HepG2 (cell line): ENCODE measurements around the gene ACACB. TPM values are rescaled to one million over a fixed set of nuclear protein-coding genes. Genes with fewer than 3 reads are reported as not detected.

Experiments used
- ATAC-seq: fragments of 200-7000 bp; cut with Tn5 transposase; 3 replicates; pipeline ENCODE4 v1.9.1; 2020; ENCODE audit warnings: mild to moderate bottlenecking, moderate library complexity
- BruUV-seq: library from RNA; stranded (reverse); fragments of 400-500 nt; replicated peaks from 2 replicates; lab custom pipeline; 2021; lab: Mats Ljungman, UMichigan
- CTCF ChIA-PET: fragments of 300-600 bp; formaldehyde crosslinking; extraction: SDS; loops from one replicate; lab custom pipeline; 2021; ENCODE audit warnings: low total read pairs, inconsistent platforms, low intra/inter-chr PET ratio; lab: Yijun Ruan, JAX
- POLR2A ChIA-PET: fragments of 350-600 bp; sonication (Branson Sonifier 250); formaldehyde crosslinking; loops from one replicate; lab custom pipeline; 2020; ENCODE audit warnings: antibody characterized with exemption, inconsistent platforms; lab: Yijun Ruan, JAX
- DNase-seq: peaks from one replicate; pipeline ENCODE4 v3.0.0-alpha.2; 2015; ENCODE audit warnings: low spot score
- FAIRE-seq: peaks from 3 replicates; lab custom pipeline; 2011; peaks lifted over from hg19 to GRCh38; lab: Jason Lieb, UNC
- H2AFZ ChIP-seq: one replicate; pipeline ENCODE4 v1.6.1; 2011; ENCODE audit warnings: low read length, inconsistent platforms
- H3K27ac ChIP-seq: fragments of 300-600 bp; 3 replicates; pipeline ENCODE4 v1.8.0; 2011; ENCODE audit warnings: mixed run types, mild to moderate bottlenecking, mixed read lengths, low read length, inconsistent platforms; ENCODE audit not compliant: insufficient read depth; ENCODE audit errors: extremely low read length
- H3K27me3 ChIP-seq, 2 experiments: fragments of 200-600 bp in 1 of 2; 2 replicates in 1 of 2; 3 replicates in 1 of 2; pipeline versions ENCODE4 v1.6.0 to v1.8.0; 2011; ENCODE audit warnings: low read length in 2 of 2, mild to moderate bottlenecking in 2 of 2, moderate library complexity in 2 of 2, inconsistent platforms in 1 of 2; ENCODE audit not compliant: insufficient read depth in 2 of 2, control insufficient read depth in 1 of 2
- H3K36me3 ChIP-seq, 2 experiments: fragments of 200-600 bp in 1 of 2; replicated peaks in 1 of 2; 2 replicates in 1 of 2; 3 replicates in 1 of 2; pipeline versions ENCODE4 v1.5.1 to v1.8.0; 2011; ENCODE audit warnings: low read length in 2 of 2, inconsistent platforms in 1 of 2; ENCODE audit not compliant: insufficient read depth in 2 of 2, control insufficient read depth in 1 of 2
- H3K4me1 ChIP-seq: 2 replicates; pipeline ENCODE4 v1.5.1; 2012; ENCODE audit warnings: low read length, inconsistent platforms; ENCODE audit not compliant: insufficient read depth
- H3K4me2 ChIP-seq: 2 replicates; pipeline ENCODE4 v1.6.0; 2011; ENCODE audit warnings: low read depth, low read length, inconsistent platforms
- H3K4me3 ChIP-seq, 3 experiments: fragments of 200-600 bp in 1 of 3; sonication (generic), shearing (Covaris generic) in 1 of 3; replicated peaks in 1 of 3; 2 replicates each; pipeline ENCODE4 v1.5.1; 2011 to 2016; ENCODE audit warnings: low read length in 3 of 3, inconsistent platforms in 2 of 3, low read depth in 2 of 3, mild to moderate bottlenecking in 2 of 3, control low read depth in 1 of 3, mixed read lengths in 1 of 3; ENCODE audit not compliant: insufficient read depth in 1 of 3
- H3K79me2 ChIP-seq: one replicate; pipeline ENCODE4 v1.6.1; 2011; ENCODE audit warnings: low read length, inconsistent platforms; ENCODE audit not compliant: insufficient read depth
- H3K9ac ChIP-seq: 2 replicates; pipeline ENCODE4 v1.6.0; 2011; ENCODE audit warnings: mild to moderate bottlenecking, low read depth, low read length, inconsistent platforms; ENCODE audit not compliant: insufficient read depth
- H3K9me3 ChIP-seq: 2 replicates; pipeline ENCODE4 v1.5.1; 2012; ENCODE audit warnings: mild to moderate bottlenecking, low read length
- H4K20me1 ChIP-seq: 2 replicates; pipeline ENCODE4 v1.6.0; 2011; ENCODE audit warnings: inconsistent platforms, mild to moderate bottlenecking, low read length, moderate library complexity; ENCODE audit not compliant: insufficient read depth
- ARNT2 ChIP-seq: sonication (generic); formaldehyde crosslinking; IDR thresholded peaks from 2 replicates; pipeline ENCODE4 v1.8.0; 2022; ENCODE audit warnings: mild to moderate bottlenecking, low read depth, missing genetic modification reagents, moderate library complexity
- CEBPB ChIP-seq: IDR thresholded peaks from 2 replicates; pipeline ENCODE4 v1.6.1; 2011; ENCODE audit warnings: low read depth, low read length, improper control_type of control experiment, borderline replicate concordance
- CEBPG ChIP-seq: IDR thresholded peaks from 2 replicates; pipeline ENCODE4 v1.6.1; 2016
- FOXA3 ChIP-seq: IDR thresholded peaks from 2 replicates; pipeline ENCODE4 v1.6.1; 2016; ENCODE audit warnings: missing genetic modification reagents, missing compliant biosample characterization
- HNF4A ChIP-seq: sonication (generic); formaldehyde crosslinking; IDR thresholded peaks from 2 replicates; pipeline ENCODE4 v1.4.0; 2020; ENCODE audit warnings: missing genetic modification reagents
- HNF4G ChIP-seq, 2 experiments: sonication (generic) in 1 of 2; formaldehyde crosslinking in 1 of 2; IDR thresholded peaks; 2 replicates each; pipeline versions ENCODE4 v1.4.0 to v1.6.1; 2011 to 2020; ENCODE audit warnings: borderline replicate concordance in 2 of 2, low read depth in 2 of 2, mild to moderate bottlenecking in 2 of 2, low read length in 1 of 2, missing genetic modification reagents in 1 of 2, moderate library complexity in 1 of 2
- HOXA9 ChIP-seq: sonication (generic); formaldehyde crosslinking; IDR thresholded peaks from 2 replicates; pipeline ENCODE4 v1.8.1; 2022; ENCODE audit warnings: missing genetic modification reagents, mild to moderate bottlenecking, moderate library complexity, borderline replicate concordance
- LCORL ChIP-seq, 2 experiments: fragments of 450-650 bp in 1 of 2; sonication (generic) in 1 of 2; formaldehyde crosslinking in 1 of 2; IDR thresholded peaks; 2 replicates each; pipeline versions ENCODE4 v1.5.0 to v1.6.1; 2017 to 2020; ENCODE audit warnings: antibody characterized with exemption in 1 of 2, missing genetic modification reagents in 1 of 2
- NR2F1 ChIP-seq, 2 experiments: fragments of 450-650 bp in 1 of 2; formaldehyde crosslinking in 1 of 2; IDR thresholded peaks; 2 replicates each; pipeline versions ENCODE4 v1.5.0 to v1.6.1; 2016 to 2020; ENCODE audit warnings: mild to moderate bottlenecking in 1 of 2, missing compliant biosample characterization in 1 of 2, missing genetic modification reagents in 1 of 2, moderate library complexity in 1 of 2
- NR2F6 ChIP-seq, 2 experiments: IDR thresholded peaks; 2 replicates each; pipeline ENCODE4 v1.6.1; 2016; ENCODE audit warnings: antibody characterized with exemption in 1 of 2, mild to moderate bottlenecking in 1 of 2
- PHF21A ChIP-seq: sonication (generic); formaldehyde crosslinking; IDR thresholded peaks from 2 replicates; pipeline ENCODE4 v1.5.0; 2020; ENCODE audit warnings: mild to moderate bottlenecking, missing genetic modification reagents
- SP140L ChIP-seq: sonication (generic); formaldehyde crosslinking; IDR thresholded peaks from 2 replicates; pipeline ENCODE4 v1.4.0; 2020; ENCODE audit warnings: missing genetic modification reagents, borderline replicate concordance
- ZNF138 ChIP-seq: sonication (generic); formaldehyde crosslinking; IDR thresholded peaks from 2 replicates; pipeline ENCODE4 v1.5.0; 2020; ENCODE audit warnings: mild to moderate bottlenecking, low read depth, missing genetic modification reagents
- WGBS: methylation state at CpG from one replicate; pipeline ENCODE4 v1.1.6; 2017; ENCODE audit warnings: low lambda C conversion rate; 5-methylcytosine and 5-hydroxymethylcytosine counted together
- in situ Hi-C: cut with HindIII; loops from 2 replicates; pipeline ENCODE4 v1.10.0; 2017; ENCODE audit warnings: low pct_unique_long_range_greater_than_20kb; ENCODE audit not compliant: extremely low pct_ligation_motif_present
- intact Hi-C: fragments of 100-400 bp; cut with micrococcal nuclease; formaldehyde crosslinking; loops from one replicate; pipeline ENCODE4 v1.10.0; 2022; ENCODE audit not compliant: unreplicated experiment
- polyA plus RNA-seq, 8 experiments: library from polyadenylated mRNA; depleted of rRNA in 3 of 8; stranded (reverse) in 7 of 8; unstranded in 1 of 8; fragments of >200 nt; fragmentation: Illumina TruSeq in 4 of 8; extraction: Trizol in 4 of 8; gene quantifications; 2 replicates each; pipeline versions ENCODE4 v1.2.1 to v1.2.3, GENCODE V29; 2011 to 2016; ENCODE audit warnings: low read depth in 4 of 8, missing spikeins in 1 of 8, mixed read lengths in 1 of 8; ENCODE audit not compliant: insufficient read depth in 1 of 8
- total RNA-seq, 5 experiments: library from RNA; depleted of rRNA; stranded (reverse); fragments of >200 nt; fragmentation: Illumina TruSeq; extraction: Trizol; gene quantifications; 2 replicates each; pipeline ENCODE4 v1.2.3, GENCODE V29; 2016; ENCODE audit warnings: low read depth in 1 of 5
- TF ChIP-seq, protein P1 (sequence below): sonication (generic); formaldehyde crosslinking; conservative IDR thresholded peaks from 2 replicates; pipeline ENCODE4 v1.4.0; 2020; ENCODE audit warnings: mild to moderate bottlenecking, missing genetic modification reagents, moderate library complexity
- TF ChIP-seq, protein P2 (sequence below): sonication (generic); formaldehyde crosslinking; IDR thresholded peaks from 2 replicates; pipeline ENCODE4 v1.4.0; 2020; ENCODE audit warnings: missing genetic modification reagents
- TF ChIP-seq, protein P3 (sequence below): sonication (generic); formaldehyde crosslinking; IDR thresholded peaks from 2 replicates; pipeline ENCODE4 v1.5.1; 2020; ENCODE audit warnings: mild to moderate bottlenecking, moderate library complexity, missing genetic modification reagents

The ACACB gene
- total and polyA plus RNA-seq, 2 of the 13 experiments (the other 11 are each of a cell fraction or from before 2014, with no cell fraction given) = 6.2 to 8.6 TPM

DNA sequence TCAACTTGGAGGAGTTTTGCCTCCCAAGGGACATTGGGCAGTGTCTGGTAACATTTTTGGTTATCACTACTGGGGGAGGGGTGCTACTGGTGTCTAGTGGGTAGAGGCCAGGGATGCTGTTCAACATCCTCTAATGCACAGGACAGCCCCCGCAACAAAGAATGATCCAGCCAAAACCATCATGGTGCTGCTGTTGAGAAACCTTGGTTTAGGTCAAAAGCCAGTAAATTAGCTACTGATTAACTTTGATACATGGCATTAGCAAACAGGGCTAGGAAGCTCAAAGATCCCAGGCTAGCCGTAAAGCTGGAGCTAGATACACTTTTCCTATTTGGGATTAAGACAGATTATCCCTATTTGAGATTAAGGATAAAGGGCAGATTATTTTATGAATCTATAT lies 32.0 kb upstream of the ACACB start:
- FAIRE-seq (peak; percentile 87), ATAC-seq (peak; percentile 79), DNase-seq (peak; percentile 44)
- no peaks in the 10 kb centered on the region for H3K9me3 ChIP-seq
- no TSS peak for BruUV-seq
- WGBS = 0% methylated on average over 1 of the region's 2 CpGs
- ChIA-PET POLR2A (interaction anchor here (0.9 to 1.3 kb wide), 3 partner anchors 9 to 18 kb away, joined by 3 to 5 read pairs (median 4); partner anchors contain the start of gene ALKBH2), CTCF (no interaction called here)
- in situ Hi-C loops = no loop called here
- H2AFZ ChIP-seq = no peak overlapping the region
- H4K20me1 ChIP-seq = no peaks in the 10 kb centered on the region
- H3K36me3 ChIP-seq = peaks cover 9 to 51% of the 10 kb centered on the region in 2 experiments
- intact Hi-C loops = no loop called here
- H3K4me1 ChIP-seq = peaks cover 45% of the 10 kb centered on the region
- no peak overlapping the region for H3K4me3 ChIP-seq
- H3K79me2 ChIP-seq = no peaks in the 10 kb centered on the region
- no peak overlapping the region for H3K9ac ChIP-seq
- peak overlapping the region; percentile 6 for H3K27ac ChIP-seq
- H3K27me3 ChIP-seq = no peaks in the 10 kb centered on the region
- H3K4me2 ChIP-seq = peak overlapping the region; percentile 26; the same call in 1 of the 2 replicates
- TF ChIP-seq, protein P1, sequence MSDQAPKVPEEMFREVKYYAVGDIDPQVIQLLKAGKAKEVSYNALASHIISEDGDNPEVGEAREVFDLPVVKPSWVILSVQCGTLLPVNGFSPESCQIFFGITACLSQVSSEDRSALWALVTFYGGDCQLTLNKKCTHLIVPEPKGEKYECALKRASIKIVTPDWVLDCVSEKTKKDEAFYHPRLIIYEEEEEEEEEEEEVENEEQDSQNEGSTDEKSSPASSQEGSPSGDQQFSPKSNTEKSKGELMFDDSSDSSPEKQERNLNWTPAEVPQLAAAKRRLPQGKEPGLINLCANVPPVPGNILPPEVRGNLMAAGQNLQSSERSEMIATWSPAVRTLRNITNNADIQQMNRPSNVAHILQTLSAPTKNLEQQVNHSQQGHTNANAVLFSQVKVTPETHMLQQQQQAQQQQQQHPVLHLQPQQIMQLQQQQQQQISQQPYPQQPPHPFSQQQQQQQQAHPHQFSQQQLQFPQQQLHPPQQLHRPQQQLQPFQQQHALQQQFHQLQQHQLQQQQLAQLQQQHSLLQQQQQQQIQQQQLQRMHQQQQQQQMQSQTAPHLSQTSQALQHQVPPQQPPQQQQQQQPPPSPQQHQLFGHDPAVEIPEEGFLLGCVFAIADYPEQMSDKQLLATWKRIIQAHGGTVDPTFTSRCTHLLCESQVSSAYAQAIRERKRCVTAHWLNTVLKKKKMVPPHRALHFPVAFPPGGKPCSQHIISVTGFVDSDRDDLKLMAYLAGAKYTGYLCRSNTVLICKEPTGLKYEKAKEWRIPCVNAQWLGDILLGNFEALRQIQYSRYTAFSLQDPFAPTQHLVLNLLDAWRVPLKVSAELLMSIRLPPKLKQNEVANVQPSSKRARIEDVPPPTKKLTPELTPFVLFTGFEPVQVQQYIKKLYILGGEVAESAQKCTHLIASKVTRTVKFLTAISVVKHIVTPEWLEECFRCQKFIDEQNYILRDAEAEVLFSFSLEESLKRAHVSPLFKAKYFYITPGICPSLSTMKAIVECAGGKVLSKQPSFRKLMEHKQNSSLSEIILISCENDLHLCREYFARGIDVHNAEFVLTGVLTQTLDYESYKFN (CRISPR knock-in tag) = peak; percentile 59
- TF ChIP-seq ZNF138 (CRISPR knock-in tag) (no peak), HOXA9 (no peak), CEBPB (peak; percentile 47; the same call in 1 of the 2 replicates), NR2F6 (IDR thresholded peaks at IDR 0.05) (peak; percentile 56), NR2F6 (CRISPR knock-in tag; IDR thresholded peaks at IDR 0.05) (peak; percentile 55; the same call in 1 of the 2 replicates), FOXA3 (CRISPR knock-in tag) (0 out of 2 replicates have a peak, but pooled peaks have one; percentile 5), HNF4G (IDR thresholded peaks at IDR 0.05; ENCODE audit: borderline replicate concordance, low read depth, low read length) (peak; percentile 34; the same call in 1 of the 2 replicates), HNF4G (CRISPR knock-in tag; IDR thresholded peaks at IDR 0.05; ENCODE audit: borderline replicate concordance, low read depth) (no peak), ARNT2 (CRISPR knock-in tag) (no peak), SP140L (CRISPR knock-in tag) (no peak), CEBPG (CRISPR knock-in tag) (peak; percentile 63), NR2F1 (CRISPR knock-in tag; IDR thresholded peaks at IDR 0.05) (peak in 1 of 2 experiments; percentile 59; a peak in 2 of 4 replicates), PHF21A (CRISPR knock-in tag) (0 out of 2 replicates have a peak, but pooled peaks have one; percentile 18), HNF4A (CRISPR knock-in tag) (peak; percentile 59), LCORL (IDR thresholded peaks at IDR 0.05) (no peak), LCORL (CRISPR knock-in tag; IDR thresholded peaks at IDR 0.05) (peak; percentile 52; the same call in 1 of the 2 replicates)
- TF ChIP-seq, protein P2, sequence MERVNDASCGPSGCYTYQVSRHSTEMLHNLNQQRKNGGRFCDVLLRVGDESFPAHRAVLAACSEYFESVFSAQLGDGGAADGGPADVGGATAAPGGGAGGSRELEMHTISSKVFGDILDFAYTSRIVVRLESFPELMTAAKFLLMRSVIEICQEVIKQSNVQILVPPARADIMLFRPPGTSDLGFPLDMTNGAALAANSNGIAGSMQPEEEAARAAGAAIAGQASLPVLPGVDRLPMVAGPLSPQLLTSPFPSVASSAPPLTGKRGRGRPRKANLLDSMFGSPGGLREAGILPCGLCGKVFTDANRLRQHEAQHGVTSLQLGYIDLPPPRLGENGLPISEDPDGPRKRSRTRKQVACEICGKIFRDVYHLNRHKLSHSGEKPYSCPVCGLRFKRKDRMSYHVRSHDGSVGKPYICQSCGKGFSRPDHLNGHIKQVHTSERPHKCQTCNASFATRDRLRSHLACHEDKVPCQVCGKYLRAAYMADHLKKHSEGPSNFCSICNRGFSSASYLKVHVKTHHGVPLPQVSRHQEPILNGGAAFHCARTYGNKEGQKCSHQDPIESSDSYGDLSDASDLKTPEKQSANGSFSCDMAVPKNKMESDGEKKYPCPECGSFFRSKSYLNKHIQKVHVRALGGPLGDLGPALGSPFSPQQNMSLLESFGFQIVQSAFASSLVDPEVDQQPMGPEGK (CRISPR knock-in tag) = peak; percentile 17; the same call in 1 of the 2 replicates
- TF ChIP-seq, protein P3, sequence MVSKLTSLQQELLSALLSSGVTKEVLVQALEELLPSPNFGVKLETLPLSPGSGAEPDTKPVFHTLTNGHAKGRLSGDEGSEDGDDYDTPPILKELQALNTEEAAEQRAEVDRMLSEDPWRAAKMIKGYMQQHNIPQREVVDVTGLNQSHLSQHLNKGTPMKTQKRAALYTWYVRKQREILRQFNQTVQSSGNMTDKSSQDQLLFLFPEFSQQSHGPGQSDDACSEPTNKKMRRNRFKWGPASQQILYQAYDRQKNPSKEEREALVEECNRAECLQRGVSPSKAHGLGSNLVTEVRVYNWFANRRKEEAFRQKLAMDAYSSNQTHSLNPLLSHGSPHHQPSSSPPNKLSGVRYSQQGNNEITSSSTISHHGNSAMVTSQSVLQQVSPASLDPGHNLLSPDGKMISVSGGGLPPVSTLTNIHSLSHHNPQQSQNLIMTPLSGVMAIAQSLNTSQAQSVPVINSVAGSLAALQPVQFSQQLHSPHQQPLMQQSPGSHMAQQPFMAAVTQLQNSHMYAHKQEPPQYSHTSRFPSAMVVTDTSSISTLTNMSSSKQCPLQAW (CRISPR knock-in tag) = peak; percentile 62
